Sigmoid colon (tissue), 4 donors: Measurements from ENCODE around the gene TMEM108.
A peak's percentile ranks its signal among the peaks of the same experiment; 100 is the strongest.

Experiments
- CTCF ChIP-seq, 4 experiments: fragments of 450-650 bp in 3 of 4; fragments of 200-600 bp in 1 of 4; IDR thresholded peaks; one replicate each; pipeline ENCODE4 v1.5.1; 2016 to 2019; ENCODE audit warnings: antibody characterized with exemption in 4 of 4, mild to moderate bottlenecking in 3 of 4, moderate library complexity in 2 of 4
- POLR2A ChIP-seq, 2 donors: fragments of 450-650 bp; IDR thresholded peaks; one replicate each; pipeline ENCODE4 v1.6.1; 2016; ENCODE audit warnings: antibody characterized with exemption in 2 of 2, mild to moderate bottlenecking in 2 of 2, moderate library complexity in 2 of 2
- POLR2AphosphoS5 ChIP-seq, 4 donors: sonication (generic); formaldehyde crosslinking; IDR thresholded peaks; one replicate each; pipeline ENCODE4 v1.6.1; 2017; ENCODE audit warnings: antibody characterized with exemption in 4 of 4

DNA sequence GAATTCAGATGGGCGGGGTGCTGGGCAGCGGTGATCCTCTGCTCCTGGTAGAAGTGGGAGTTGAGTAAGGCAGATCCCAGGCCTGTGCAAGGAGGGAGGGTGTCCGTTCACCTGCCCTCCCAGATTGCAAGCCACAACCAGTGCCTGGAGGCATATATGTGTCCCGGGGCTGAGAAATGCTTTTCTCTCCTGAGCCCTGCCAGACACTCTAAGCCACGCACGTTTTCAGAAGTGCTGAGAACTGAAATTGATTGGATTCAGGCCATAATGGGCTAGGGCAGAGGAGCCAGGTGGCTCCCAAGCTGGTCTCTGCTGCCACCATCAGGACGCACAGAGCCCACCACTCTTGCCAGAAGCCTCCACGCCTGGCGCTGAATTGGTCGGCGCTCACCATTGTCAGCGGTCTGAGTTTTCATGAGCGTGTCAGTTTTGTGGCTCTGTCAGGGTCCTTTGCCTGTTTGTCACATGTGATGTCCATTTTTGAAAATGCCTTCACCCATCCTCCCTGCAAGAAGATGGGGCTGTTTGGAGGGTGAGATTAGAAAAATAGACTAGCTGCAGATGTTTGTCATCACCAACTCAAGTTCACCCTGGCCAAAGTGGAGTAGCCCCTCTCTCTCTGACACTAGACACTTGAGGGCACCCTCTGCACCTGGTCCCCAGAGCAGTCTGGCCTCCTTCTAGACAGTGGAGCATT lies 346.3 kb downstream of the TMEM108 start:
- TF ChIP-seq CTCF (IDR thresholded peaks at IDR 0.05) (peak in 3 of 4 experiments; percentile 13 to 62 (median 23)), POLR2A (IDR thresholded peaks at IDR 0.05) (no peak), POLR2AphosphoS5 (IDR thresholded peaks at IDR 0.05) (peak in 1 of 4 donors; percentile 23)
